ENCODE data around the gene RPL27.

DNA sequence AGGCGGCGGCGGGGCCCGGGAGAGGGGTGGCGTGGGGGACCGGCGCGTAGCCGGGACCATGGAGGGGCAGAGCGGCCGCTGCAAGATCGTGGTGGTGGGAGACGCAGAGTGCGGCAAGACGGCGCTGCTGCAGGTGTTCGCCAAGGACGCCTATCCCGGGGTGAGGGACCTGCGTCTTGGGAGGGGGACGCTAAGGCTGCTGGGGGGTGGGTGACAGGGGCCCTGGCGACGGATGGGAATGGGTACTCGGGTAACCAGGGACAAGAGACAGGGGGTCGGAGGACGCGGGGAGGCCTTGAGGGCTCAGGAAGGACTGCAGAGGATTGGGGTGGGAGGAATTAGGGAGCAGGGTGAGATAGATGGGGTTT lies 27.1 kb downstream of the RPL27 start:
- no peak for TF ChIP-seq EZH2 (IDR thresholded peaks at IDR 0.05)
- TF ChIP-seq POLR2AphosphoS5 (IDR thresholded peaks at IDR 0.05; ENCODE audit: borderline replicate concordance, low read depth, low read length), result no peak
- TF ChIP-seq FOXP2 (optimal IDR thresholded peaks at IDR 0.05; ENCODE audit: control extremely low read depth, extremely low read length, insufficient read depth), result no peak

All from SK-N-MC (cell line).